ENCODE data around the gene BST1. TPM values are rescaled to one million over a fixed set of nuclear protein-coding genes. Genes with fewer than 3 reads are reported as not detected.

The BST1 gene
- total and polyA plus RNA-seq, 2 of the 8 experiments (the other 6 are each of a cell fraction or from before 2014, with no cell fraction given): 0.52 to 0.54 TPM

DNA sequence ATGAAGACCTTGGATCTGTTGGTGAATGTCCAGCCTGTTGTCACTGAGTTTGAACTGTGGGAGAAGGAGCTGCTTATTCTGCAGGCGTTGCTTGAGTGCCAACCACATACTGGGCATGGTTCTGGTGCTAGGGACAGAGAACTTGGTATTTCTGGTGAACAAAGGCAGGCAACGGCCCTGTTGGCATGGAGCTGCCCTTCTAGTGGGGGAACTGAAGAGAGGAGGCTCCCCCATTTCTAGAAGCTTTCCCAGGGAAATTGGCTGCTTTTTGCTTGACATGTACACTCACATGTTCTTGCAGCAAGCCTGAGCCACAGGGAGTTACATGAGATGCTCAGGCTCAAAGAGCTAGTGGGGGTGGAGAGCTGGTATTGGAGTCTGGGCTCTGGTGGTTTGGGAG, 66.3 kb downstream of the BST1 start:
- Histone ChIP-seq H2AK5ac (ENCODE audit: low read depth, low read length) (no peak overlapping the region), H3K18ac (ENCODE audit: extremely low read depth, low read length) (no peak overlapping the region), H3K23ac (ENCODE audit: insufficient read length) (no peak overlapping the region), H3K9ac (replicated peaks in 1 of 4; ENCODE audit: extremely low read depth in 1 of 4, low read depth in 3 of 4, low read length in 3 of 4) (no peak overlapping the region), H2BK5ac (ENCODE audit: low read depth, low read length) (no peak overlapping the region), H2BK15ac (ENCODE audit: low read length) (no peak overlapping the region), H4K91ac (replicated peaks; ENCODE audit: insufficient read length, low read length) (no peak overlapping the region), H3K4me1 (replicated peaks in 1 of 4; ENCODE audit: control insufficient read depth in 3 of 4, insufficient read depth in 4 of 4, low read length in 3 of 4) (no peaks in the 10 kb centered on the region), H3K36me3 (ENCODE audit: control insufficient read depth in 2 of 4, insufficient read depth in 4 of 4, low read length in 3 of 4) (no peaks in the 10 kb centered on the region), H2BK12ac (ENCODE audit: low read depth, low read length) (no peak overlapping the region), H2AFZ (ENCODE audit: low read length) (no peak overlapping the region), H4K8ac (ENCODE audit: extremely low read depth, insufficient read depth, low read length) (no peak overlapping the region), H3K4ac (replicated peaks; ENCODE audit: insufficient read length, low read depth, low read length) (no peak overlapping the region), H3K4me2 (ENCODE audit: insufficient read depth in 1 of 2, low read depth in 2 of 2, low read length in 2 of 2) (no peak overlapping the region), H4K5ac (ENCODE audit: insufficient read length, low read depth, low read length) (no peak overlapping the region), H3K56ac (replicated peaks; ENCODE audit: insufficient read length, low read depth, low read length) (no peak overlapping the region), H3K27ac (ENCODE audit: low read depth, low read length) (no peak overlapping the region), H3K9me3 (ENCODE audit: insufficient read depth in 2 of 2, low read depth in 1 of 2, low read length in 1 of 2) (no peaks in the 10 kb centered on the region), H2BK20ac (ENCODE audit: low read length) (no peak overlapping the region), H3K23me2 (ENCODE audit: low read depth, low read length) (no peaks in the 10 kb centered on the region), H3K4me3 (ENCODE audit: extremely low read depth in 1 of 4, insufficient read depth in 2 of 4, low read depth in 3 of 4, low read length in 4 of 4) (no peak overlapping the region), H3K79me1 (ENCODE audit: low read depth, low read length) (no peaks in the 10 kb centered on the region), H4K20me1 (replicated peaks in 1 of 2; ENCODE audit: control insufficient read depth in 1 of 2, insufficient read depth in 2 of 2, low read length in 2 of 2) (no peaks in the 10 kb centered on the region), H3K27me3 (replicated peaks in 1 of 4; ENCODE audit: control insufficient read depth in 3 of 4, extremely low read depth in 1 of 4, insufficient read depth in 3 of 4, low read length in 3 of 4) (no peaks in the 10 kb centered on the region; a peak in 1 of 7 replicates), H3K14ac (ENCODE audit: insufficient read length) (no peak overlapping the region), H3K79me2 (ENCODE audit: control insufficient read depth in 1 of 2, insufficient read depth in 2 of 2, low read length in 2 of 2) (no peaks in the 10 kb centered on the region), H2BK120ac (replicated peaks; ENCODE audit: low read depth, low read length) (no peak overlapping the region)
- WGBS, 2 experiments (ENCODE audit: extremely low coverage in 1 of 2, insufficient coverage in 1 of 2, insufficient read length in 1 of 2, insufficient replicate concordance in 2 of 2, low coverage in 1 of 2, low lambda C conversion rate in 2 of 2, missing lambda C conversion rate in 1 of 2): 83% methylated on average over 2 of the region's 2 CpGs; no CpG with 5 or more reads in 1 of the 2 experiments
- no peak for FAIRE-seq
- TF ChIP-seq CHD1 (IDR thresholded peaks at IDR 0.05; ENCODE audit: low read depth, low read length): no peak
- POLR2A ChIA-PET (ENCODE audit: partially characterized antibody): interaction anchor here (0.8 kb wide), 1 partner anchor 83 kb away, joined by 3 read pairs; no protein-coding TSS in a partner anchor
- CTCF ChIA-PET (ENCODE audit: partially characterized antibody): interaction anchor here (1.0 to 1.5 kb wide), 3 partner anchors 11 to 32 kb away, joined by 3 to 5 read pairs (median 5); no protein-coding TSS in a partner anchor
- no peak for DNase-seq (ENCODE audit: low read depth in 1 of 2, low spot score in 2 of 2)
